PFSK-1 (cell line): ENCODE results near the gene TREML1.

ENCODE experiments used
- FOXP2 ChIP-seq: optimal IDR thresholded peaks from 2 replicates; pipeline ENCODE3; 2011; ENCODE audit warnings: borderline replicate concordance, control low read depth, inconsistent platforms; ENCODE audit not compliant: insufficient read depth; ENCODE audit errors: extremely low read length, extremely low read depth
- POLR2AphosphoS5 ChIP-seq: IDR thresholded peaks from 2 replicates; pipeline ENCODE4 v1.6.1; 2012; ENCODE audit warnings: low read depth, mild to moderate bottlenecking, control low read depth, low read length, moderate library complexity
- REST ChIP-seq, 2 experiments: IDR thresholded peaks; 2 replicates each; pipeline versions ENCODE4 v1.6.1 to v1.8.0; 2011 to 2012; ENCODE audit warnings: low read depth in 2 of 2, low read length in 2 of 2, control low read depth in 1 of 2, inconsistent platforms in 1 of 2, mild to moderate bottlenecking in 1 of 2, moderate library complexity in 1 of 2; ENCODE audit not compliant: insufficient read depth in 1 of 2
- SIN3A ChIP-seq: IDR thresholded peaks from 2 replicates; pipeline ENCODE4 v1.6.1; 2012; ENCODE audit warnings: mild to moderate bottlenecking, low read length, moderate library complexity, borderline replicate concordance; ENCODE audit not compliant: insufficient read depth
- TAF1 ChIP-seq: IDR thresholded peaks from 2 replicates; pipeline ENCODE4 v1.6.1; 2012; ENCODE audit warnings: low read length, control low read depth, borderline replicate concordance; ENCODE audit not compliant: insufficient read depth

The TREML1 gene

DNA sequence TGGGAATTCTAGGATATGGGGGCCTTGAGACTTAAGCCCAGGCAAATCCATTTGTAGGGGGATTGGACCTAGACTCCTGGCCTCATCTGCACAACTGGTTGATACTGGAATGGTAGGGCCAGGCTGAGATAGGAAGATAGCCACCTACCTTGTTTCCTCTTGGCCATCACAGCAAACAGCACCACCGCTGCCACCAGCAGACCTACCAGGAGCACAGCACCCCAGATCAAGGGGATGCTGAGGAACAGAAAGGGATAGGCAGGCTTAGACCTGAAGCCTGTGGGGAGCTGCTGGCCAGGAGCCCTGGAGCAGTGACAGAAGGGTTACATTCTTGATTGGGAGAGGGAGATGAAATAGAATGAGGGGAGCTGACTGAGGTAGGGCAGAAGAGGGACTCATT lies 3.5 kb downstream of the TREML1 start:
- no peak for TF ChIP-seq TAF1
- no peak for TF ChIP-seq SIN3A
- TF ChIP-seq POLR2AphosphoS5 = no peak
- TF ChIP-seq FOXP2 = no peak
- no peak for TF ChIP-seq REST (IDR thresholded peaks at IDR 0.05; ENCODE audit: insufficient read depth in 1 of 2, low read depth in 2 of 2, low read length in 2 of 2)

- TF ChIP-seq POLR2AphosphoS5 (no peak), FOXP2 (no peak), REST (IDR thresholded peaks at IDR 0.05; ENCODE audit: insufficient read depth in 1 of 2, low read depth in 2 of 2, low read length in 2 of 2) (no peak), SIN3A (no peak), TAF1 (no peak)
Observed at GRCh38 chr6:41147917-41148316, 6.2 kb downstream of the TREML1 start.

DNA sequence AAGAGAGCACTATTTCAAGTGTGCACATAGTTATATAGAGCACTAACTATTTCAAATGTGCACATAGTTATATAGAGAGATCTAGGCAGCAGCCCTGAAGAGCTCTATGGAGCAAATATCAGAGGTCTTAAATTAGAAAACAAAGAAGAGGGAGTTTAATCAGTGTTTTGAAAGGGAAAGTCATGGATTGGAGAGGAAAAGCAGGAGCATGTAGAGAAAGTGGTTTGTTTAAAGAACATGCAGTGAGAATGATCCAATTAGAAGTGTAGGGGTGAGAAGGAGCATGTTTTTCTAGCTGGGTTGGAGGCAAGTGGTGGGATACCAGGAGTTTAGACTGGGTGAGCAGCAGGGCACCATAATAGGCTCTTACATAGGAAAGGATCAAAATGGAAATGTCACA lies 17.2 kb downstream of the TREML1 start:
- no peak for TF ChIP-seq FOXP2

DNA sequence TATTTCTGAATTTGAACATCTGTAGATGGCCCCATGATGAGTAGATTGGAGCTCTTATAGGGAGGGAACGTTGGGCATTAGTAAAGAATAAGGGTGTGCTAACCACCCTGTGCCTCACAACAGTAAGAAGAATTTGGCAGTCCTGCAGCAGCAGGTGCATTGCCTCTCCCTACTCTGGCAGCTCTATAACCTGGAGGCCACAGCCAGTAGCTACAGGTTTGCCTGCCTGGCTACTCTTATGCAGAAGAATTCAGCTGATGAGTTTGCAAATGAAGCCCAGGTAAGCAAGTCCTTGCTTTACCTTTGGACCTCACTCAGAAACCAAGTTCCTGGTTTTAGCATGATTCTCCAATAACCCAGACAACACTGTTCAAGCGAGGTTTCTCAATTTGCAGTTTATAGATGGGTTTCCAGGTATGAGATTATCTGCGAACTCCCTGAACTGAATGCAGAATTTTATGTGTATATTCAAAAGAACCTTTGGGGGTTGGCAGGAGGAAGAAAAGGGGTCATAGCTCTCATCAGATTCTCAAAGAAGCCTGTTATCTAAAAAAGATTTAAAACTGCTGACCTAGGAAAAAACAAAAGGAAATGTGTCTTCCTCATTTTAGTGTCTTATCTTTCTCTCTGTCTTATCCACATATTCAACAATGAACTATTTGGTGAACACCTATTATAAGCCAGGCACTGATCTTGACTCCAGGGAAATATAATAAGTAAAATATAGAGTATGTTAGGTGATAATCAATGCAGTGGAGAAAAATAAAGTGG lies 18.9 kb downstream of the TREML1 start:
- no peak for TF ChIP-seq REST (IDR thresholded peaks at IDR 0.05; ENCODE audit: insufficient read depth in 1 of 2, low read depth in 2 of 2, low read length in 2 of 2)
- no peak for TF ChIP-seq TAF1
- TF ChIP-seq FOXP2 = no peak
- TF ChIP-seq POLR2AphosphoS5 = no peak
- no peak for TF ChIP-seq SIN3A

DNA sequence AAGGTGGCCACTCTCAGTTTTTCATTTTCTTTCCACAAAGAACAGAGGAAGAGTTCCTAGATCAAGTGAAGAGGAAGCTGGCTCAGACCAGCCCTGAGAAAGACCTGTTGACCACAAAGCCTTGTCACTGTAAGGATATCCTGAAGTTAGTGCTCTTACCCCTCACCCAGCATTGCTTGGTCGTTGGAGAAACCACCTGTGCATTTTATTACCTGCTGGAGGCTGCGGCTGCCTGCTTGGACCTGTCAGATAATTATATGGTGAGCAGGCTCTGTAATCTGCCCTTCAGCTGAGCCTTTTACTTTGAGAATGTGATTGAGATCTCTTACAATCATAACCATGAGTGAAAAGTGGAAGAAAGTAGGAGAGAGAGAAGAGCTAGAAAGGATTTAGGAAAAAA lies 21.9 kb downstream of the TREML1 start:
- TF ChIP-seq TAF1 (no peak), SIN3A (no peak)

GRCh38 chr6:41125282-41125681 lies 28.9 kb downstream of the TREML1 start:
- no peak for TF ChIP-seq SIN3A
- TF ChIP-seq POLR2AphosphoS5 = no peak
- TF ChIP-seq FOXP2 = no peak
- TF ChIP-seq REST (IDR thresholded peaks at IDR 0.05; ENCODE audit: insufficient read depth in 1 of 2, low read depth in 2 of 2, low read length in 2 of 2) = no peak
- TF ChIP-seq TAF1 = no peak
